GM18861 (cell line): ENCODE measurements around the gene LGALS7B.
"Not testable (repeated sequence)": the region's sequence is repeated elsewhere in the genome, so short reads cannot be mapped to it uniquely, and the experiment has no call there.

Source experiments
- ATAC-seq: cut with Tn5 transposase; IDR thresholded peaks from one replicate; pipeline ENCODE4 v1.9.1; 2021; ENCODE audit not compliant: unreplicated experiment

Gene LGALS7B

DNA sequence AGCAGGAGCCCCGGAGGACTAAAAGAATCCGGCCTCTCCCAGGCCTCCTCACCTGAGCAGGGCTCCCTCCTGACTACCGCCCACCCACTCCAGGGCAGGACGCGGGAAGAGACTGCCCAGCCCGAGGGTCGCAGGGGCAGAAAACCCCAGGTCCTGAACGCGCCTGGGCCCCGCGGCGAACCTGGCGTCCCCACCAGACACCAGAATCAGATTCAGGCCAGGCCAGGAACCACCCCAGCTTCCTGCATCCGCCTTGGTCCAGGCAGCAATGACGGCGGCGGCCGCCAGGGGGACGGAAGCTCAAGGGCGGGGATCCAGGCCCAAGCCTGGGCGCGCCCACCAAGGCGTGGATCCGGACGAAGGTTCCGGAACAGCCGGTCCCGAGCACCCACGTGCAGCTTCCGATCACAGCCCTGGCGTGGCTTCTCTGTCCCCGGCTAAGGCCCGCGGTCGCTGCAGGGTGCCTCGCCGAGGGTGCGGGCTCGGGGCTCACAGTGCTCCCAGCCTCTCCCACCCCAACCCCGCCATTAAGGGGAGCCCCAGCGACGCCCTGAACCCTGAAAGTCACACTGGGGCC is 19.3 kb upstream of the LGALS7B start:
- ATAC-seq = peak; percentile 70

DNA sequence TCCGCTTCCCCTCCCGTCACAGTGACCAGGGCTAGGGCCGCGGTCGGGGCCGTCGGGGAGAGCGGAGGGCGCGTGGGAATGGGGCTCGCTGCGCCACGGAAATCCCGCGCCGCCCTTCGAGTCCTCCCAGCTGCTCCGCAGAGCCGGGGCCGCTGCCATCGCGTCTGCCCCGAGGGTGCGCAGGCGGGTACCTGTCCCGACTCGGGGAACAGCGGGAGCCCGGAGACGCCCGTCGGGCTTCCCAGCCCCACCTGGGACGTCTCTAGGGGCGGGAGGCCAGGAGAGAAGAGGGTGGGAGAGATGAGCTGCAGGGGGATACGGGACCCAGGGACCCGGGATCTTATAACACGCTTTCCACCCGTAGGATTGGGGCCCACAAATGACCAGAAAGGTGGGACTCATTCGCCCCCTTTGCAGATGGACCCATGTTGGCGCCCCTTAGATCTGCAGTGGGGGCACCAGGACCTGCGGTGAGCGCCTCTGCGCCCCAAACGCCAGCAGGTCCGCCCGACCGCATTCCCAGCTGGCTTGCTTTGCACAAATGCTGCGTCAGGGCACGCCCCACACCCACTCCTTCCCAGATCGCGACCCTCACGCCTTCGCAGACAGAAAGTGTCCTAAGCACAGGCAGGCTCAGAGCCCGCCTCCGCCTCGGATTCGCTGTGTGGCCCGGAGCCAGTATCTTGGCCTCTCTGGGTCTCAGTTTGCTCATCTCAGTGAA is 18.6 kb upstream of the LGALS7B start:
- ATAC-seq = not testable (repeated sequence)

DNA sequence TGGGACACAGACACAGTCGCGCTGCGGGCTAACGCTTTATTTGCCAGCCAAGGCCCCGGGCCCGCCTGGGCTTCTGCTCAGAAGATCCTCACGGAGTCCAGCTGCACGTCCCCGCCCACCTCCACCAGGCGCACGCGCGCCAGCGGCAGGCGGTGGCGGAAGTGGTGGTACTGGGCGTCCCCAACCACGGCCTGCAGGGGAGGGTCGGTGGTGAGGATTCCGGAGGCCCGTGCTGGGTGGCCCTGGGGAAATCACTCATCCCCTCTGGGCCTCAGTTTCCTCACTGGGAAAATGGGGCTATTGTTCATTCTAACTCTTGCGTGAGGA is 18.1 kb upstream of the LGALS7B start:
- ATAC-seq = not testable (repeated sequence)

DNA sequence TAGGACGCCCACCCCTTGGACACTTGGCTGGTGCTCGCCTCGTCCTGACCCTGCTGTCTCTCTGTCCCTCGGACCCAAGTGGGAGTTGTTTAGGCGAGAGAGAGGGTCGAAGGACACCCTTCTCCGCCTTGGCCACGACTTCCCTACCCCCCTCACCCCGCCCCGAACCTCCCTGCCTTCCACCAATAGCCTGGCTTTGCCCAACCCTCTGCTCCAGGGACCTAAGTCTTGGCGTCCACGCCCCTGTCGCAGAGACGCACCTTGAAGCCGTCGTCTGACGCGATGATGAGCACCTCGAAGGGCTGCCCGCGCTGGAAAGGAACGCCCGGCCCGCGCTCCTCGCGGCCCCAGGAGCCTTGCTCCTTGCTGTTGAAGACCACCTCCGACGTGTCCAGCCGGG is 17.4 kb upstream of the LGALS7B start:
- not testable (repeated sequence) for ATAC-seq

DNA sequence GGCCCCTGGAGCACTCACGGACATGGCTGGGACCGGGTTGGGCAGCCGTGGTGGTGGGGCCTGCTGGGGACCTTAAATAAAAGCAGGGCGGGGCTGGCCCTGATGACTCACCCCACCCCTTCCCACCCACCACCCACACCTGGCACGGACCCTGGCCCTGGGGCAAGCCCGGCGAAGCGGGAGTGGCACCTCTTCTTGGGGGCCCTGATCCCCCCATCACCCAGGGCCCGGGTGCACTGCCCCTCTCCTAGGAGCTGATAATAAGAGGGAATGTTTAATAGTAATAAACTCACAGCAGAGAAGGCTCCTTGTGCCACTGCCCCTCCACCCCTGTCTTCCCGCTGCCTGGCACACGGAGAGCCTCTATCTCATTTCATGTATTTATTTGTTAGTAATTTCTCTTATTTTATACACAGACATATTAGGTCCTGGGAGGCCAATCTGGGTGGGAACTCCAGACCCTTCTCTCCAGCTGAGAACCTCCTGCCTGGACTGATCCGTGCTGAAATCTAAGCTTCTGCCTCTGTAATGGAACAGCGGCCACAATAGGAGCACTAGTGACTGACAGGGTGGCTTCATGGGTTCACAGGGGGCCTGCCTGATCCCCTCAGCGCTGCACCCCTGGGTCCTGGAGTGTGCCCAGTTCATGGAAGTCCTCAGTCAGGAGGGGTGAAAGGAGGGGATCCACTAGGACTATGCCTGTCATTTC is 15.4 kb upstream of the LGALS7B start, which contains the start of gene LGALS7:
Gene LGALS7 (minus strand): TSS at position 49 of the 709 bp plus-strand sequence. CDS start 25 bp downstream, at position 24.
- no peak for ATAC-seq

DNA sequence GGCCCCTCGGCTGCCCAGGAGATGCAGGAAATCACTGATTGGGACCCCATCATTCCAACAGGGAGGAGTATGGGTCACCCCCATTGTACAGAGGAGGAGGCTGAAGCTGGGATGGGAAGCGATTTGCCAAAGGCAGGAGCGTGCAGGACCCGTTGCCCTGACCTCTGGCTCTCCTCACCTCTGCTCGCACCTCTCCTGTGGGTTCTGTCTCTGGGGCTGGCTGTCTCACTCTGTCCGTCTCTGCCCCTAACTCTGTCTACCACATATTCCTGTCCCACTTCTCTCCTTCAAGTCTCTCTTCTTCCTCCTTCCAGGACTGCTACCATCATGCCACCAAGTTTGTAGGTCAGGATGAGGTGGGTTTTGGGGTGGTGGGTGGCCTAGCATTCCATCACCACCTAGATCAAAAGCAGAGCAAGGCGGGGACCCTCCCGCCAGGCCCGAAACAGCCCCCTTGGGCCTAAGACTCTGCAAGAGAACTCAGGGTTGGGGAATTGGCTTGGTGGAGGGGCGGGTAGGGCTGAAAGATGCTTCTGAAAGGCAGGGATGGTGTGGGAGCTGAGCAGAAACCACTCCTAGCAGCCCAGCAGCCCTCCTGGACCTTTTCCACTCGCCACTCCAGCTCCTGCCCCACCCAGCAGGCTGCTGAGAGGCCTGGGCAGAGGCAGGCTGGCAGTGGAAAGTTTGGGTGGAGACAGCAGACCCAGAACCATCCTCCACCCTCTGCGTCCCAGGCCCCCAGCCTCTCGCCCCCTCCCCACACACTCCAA is 14.6 kb upstream of the LGALS7B start:
- no peak for ATAC-seq

DNA sequence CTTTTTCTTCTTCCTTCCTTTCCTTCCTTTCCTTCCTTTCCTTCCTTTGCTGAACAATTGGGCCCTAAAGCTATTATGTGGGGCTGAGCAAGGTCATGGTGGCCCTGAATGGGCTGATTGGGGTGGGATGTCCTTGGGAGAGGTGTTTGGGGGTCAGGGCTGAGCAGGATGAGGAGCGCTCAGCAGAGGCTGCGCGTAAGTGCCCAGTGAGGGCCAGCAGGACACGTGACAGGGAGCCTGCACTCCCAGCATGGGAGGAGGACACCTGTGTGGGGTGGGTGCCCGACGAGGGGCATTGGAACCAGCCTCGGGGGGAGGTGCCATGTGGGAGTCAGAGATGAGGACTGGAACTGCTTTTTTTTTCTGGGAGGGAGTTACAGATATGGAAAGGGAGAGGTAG is 10.3 kb upstream of the LGALS7B start:
- no peak for ATAC-seq

DNA sequence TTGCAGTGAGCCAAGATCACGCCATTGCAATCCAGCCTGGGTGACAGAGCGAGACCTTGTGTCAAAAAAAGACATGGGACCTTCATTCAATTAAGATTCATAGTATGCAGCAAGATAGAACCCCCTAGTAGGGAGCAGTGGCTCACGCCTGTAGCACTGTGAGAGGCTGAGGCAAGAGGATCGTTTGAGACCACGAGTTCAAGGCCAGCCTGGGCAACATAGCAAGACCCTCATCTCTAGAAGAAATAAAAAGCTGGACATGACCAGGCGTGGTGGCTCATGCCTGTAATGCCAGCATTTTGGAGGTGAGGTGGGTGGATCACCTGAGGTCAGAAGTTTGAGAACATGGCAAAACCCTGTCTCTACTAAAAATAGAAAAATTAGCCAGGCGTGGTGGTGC is 8.6 kb upstream of the LGALS7B start:
- no peak for ATAC-seq

DNA sequence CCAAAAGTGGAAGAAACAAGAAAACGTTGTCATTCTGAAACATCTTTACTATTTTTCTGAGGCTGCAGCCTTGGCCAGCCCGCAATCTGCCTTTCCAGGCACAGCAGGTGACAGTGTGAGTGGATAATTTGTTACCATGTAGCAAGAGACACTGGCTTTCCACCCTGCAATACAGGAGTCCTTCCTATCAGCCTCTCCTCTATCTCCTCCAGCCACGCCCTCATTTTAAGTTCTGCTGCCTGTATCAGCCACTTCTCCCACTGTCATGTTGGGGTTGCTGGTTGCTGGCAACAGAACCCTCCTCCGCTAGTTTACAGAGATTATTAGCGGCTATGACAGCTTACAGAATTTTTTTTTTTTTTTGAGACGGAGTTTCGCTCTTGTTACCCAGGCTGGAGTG is 7.9 kb upstream of the LGALS7B start:
- ATAC-seq = no peak

DNA sequence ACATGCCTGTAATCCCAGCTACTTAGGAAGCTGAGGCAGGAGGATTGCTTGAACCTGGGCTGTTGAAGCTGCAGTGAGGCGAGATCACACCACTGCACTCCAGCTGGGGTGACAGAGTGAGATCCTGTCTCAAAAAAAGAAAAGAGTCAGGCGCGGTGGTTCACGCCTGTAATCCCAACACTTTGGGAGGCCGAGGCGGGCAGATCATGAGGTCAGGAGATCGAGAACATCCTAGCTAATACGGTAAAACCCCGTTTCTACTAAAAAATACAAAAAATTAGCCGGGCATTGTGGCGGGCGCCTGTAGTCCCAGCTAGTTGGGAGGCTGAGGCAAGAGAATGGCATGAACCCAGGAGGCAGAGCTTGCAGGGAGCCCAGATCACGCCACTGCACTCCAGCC is 6.8 kb upstream of the LGALS7B start:
- ATAC-seq = not testable (repeated sequence)

DNA sequence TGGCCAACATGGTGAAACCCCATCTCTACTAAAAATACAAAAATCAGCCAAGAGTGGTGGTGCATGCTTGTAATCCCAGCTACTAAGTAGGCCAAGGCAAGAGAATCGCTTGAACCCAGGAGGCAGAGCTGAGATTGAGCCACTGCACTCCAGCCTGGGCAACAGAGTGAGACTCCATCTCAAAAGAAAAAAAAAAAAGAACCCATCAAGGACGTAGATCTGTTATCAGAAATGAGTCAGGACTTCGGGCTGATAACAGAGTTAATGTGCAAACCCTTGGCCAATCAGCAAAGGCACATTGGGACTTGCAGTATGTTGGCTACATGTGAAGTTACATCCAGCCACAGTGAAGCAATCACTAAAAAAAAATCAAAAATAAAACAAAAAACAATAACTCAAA is 4.8 kb upstream of the LGALS7B start:
- no peak for ATAC-seq

DNA sequence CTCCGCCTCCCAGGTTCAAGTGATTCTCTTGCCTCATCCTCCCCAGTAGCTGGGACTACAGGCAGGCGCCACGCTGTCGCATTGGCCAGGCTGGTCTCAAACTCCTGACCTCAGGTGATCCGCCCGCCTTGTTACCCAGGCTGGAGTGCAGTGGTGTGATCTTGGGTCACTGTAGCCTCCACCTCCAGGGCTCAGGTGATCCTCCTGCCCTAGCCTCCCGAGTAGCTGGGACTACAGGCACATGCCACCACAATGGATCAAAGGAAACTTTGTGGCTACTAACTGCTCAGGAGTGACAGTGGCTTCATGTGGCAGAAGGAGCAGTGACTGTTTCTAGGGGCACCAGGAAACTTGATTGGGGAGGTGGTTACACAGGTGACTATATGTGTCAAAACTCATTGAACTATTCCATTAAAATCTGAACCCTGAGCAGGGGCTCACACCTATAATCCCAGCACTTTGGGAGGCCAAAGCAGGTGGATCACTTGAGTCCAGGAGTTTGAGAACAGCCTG is 3.8 kb upstream of the LGALS7B start:
- no peak for ATAC-seq

DNA sequence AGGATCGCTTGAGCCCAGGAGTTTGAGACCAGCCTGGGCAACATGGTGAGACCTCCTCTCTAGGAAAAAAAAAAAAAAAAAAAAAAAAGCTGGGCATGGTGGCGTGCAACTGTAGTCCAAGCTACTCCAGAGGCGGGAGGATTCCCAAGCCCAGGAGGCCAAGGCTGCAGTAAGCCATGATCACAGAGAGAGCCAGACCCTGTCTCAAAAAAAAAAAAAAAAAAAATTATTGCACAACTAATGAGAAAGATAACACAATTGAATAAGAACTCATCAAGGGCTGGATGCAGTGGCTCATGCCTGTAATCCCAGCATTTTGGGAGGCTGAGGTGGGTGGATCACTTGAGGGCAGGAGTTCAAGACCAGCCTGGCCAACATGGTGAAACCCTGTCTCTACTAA is 2.9 kb upstream of the LGALS7B start:
- not testable (repeated sequence) for ATAC-seq

DNA sequence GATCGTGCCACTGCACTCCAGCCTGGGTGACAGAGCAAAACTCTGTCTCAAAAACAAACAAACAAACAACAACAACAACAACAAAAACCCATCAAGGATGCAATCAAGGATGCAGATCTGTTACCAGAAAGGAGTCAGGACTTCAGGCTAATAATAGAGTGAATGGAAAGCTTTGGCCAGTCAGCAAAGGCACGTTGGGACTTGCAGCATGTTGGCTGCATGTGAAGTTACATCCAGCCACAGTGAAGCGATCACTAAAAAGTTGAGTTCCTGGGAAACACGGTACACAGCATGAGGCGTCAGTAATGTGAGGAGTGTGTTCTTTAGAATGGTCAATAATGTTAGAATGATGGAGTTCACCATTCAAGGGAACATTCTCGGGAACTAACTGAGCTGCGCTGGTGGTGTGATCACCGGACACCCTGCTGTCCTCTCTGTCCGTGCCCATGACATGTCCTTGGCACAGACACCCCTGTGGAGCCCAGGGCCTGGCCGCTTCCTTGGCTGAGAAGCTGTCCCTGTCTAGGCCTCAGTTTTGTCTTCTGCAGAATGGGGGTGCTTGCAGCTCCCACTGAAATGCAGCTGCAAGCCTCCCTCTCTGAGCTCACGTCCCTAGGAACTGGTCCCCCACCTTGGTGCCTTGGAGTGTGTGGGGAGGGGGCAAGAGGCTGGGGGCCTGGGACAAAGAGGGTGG is 2.3 kb upstream of the LGALS7B start:
- no peak for ATAC-seq

DNA sequence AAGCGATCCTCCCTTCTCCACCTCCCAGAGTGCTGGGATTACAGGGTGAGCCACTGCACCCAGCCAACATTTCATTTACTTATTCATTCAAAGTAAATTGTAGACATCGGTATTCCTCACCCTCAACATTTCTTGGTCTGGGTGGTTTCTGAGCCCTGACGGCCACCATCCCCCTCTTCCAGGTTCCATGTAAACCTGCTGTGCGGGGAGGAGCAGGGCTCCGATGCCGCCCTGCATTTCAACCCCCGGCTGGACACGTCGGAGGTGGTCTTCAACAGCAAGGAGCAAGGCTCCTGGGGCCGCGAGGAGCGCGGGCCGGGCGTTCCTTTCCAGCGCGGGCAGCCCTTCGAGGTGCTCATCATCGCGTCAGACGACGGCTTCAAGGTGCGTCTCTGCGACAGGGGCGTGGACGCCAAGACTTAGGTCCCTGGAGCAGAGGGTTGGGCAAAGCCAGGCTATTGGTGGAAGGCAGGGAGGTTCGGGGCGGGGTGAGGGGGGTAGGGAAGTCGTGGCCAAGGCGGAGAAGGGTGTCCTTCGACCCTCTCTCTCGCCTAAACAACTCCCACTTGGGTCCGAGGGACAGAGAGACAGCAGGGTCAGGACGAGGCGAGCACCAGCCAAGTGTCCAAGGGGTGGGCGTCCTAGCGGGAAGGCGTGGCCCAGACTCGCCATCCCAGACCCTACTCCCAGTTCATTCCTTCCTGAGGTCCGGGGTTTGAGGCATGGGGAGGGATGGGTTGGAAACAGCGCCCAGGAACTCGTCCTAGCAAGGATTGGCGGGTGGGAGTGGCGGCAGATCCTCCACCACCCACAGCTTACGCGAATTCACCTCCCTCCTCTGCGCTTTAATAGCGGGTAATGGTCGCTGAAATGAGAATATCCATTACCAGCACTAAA is 1.8 kb downstream of the LGALS7B start:
- not testable (repeated sequence) for ATAC-seq

DNA sequence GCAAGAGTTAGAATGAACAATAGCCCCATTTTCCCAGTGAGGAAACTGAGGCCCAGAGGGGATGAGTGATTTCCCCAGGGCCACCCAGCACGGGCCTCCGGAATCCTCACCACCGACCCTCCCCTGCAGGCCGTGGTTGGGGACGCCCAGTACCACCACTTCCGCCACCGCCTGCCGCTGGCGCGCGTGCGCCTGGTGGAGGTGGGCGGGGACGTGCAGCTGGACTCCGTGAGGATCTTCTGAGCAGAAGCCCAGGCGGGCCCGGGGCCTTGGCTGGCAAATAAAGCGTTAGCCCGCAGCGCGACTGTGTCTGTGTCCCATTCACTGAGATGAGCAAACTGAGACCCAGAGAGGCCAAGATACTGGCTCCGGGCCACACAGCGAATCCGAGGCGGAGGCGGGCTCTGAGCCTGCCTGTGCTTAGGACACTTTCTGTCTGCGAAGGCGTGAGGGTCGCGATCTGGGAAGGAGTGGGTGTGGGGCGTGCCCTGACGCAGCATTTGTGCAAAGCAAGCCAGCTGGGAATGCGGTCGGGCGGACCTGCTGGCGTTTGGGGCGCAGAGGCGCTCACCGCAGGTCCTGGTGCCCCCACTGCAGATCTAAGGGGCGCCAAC is 2.6 kb downstream of the LGALS7B start:
- not testable (repeated sequence) for ATAC-seq

DNA sequence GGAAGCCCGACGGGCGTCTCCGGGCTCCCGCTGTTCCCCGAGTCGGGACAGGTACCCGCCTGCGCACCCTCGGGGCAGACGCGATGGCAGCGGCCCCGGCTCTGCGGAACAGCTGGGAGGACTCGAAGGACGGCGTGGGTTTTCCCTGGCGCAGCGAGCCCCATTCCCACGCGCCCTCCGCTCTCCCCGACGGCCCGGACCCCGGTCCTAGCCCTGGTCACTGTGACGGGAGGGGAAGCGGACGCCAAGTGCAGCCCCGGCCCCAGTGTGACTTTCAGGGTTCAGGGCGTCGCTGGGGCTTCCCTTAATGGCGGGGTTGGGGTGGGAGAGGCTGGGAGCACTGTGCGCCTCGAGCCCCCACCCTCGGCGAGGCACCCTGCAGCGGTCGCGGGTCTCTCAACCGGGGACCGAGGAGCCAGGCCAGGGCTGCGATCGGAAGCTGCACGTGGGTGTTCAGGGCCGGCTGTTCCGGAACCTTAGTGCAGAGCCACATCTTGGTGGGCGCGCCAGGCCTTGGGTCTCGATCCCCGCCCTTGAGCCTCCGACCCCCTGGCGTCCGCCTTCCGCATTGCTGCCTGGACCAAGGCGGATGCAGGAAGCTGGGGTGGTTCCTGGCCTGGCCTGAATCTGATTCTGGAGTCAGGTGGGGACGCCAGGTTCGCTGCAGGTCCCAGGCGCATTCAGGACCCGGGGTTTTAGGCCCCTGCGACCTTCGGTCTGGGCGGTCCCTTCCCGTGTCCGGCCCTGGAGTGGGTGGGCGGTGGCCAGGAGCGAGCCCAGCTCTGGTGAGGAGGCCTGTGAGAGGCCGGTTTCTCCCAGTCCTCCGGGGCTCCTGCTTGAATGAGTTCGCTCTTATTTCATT is 3.5 kb downstream of the LGALS7B start:
- no peak for ATAC-seq

DNA sequence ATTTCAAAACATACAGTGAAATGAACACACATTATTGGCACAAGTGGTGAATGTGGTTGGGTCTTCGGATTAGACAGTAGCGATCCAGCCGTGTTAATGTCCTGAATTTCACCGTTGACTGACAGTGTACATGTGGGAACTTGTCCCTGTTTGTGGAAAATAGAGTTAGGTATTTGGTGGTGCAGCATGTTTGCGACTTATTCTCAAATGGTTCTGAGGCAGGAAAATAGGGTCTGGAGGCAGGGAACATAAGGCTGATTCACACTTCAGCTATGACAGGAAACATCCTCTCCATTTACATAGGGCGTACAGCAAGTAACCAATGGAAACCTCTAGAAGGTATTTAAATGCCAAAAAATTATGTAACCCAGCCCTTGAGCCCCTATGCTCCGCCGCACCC is 4.2 kb downstream of the LGALS7B start:
- ATAC-seq = no peak
